ENCODE results near the gene RAB37. TPM values are rescaled to one million over a fixed set of nuclear protein-coding genes. Genes with fewer than 3 reads are reported as not detected.

RAB37 gene
- polyA plus RNA-seq, 1 experiment, result 0.12 TPM

GRCh38 chr17:74760404-74761105 is 23.5 kb downstream of the RAB37 start:
- POLR2A ChIA-PET, result no interaction called here
- Histone ChIP-seq H3K27me3 (ENCODE audit: control insufficient read depth, insufficient read depth, low read length) (no peaks in the 10 kb centered on the region), H3K36me3 (ENCODE audit: control insufficient read depth, insufficient read depth, low read length) (no peaks in the 10 kb centered on the region), H3K4me3 (ENCODE audit: low read depth, low read length) (no peak overlapping the region)
- no peak for TF ChIP-seq CTCF (IDR thresholded peaks at IDR 0.05; ENCODE audit: insufficient read depth, low read depth, low read length)
- CTCF ChIA-PET, result interaction anchor here (1.0 to 2.9 kb wide), 6 partner anchors 10 to 101 kb away, joined by 4 to 25 read pairs (median 4); partner anchors contain the start of gene NAT9
- DNase-seq (ENCODE audit: low read depth), result no peak

- CTCF ChIA-PET, result interaction anchor here (1.0 to 1.5 kb wide), 3 partner anchors 10 to 110 kb away, joined by 3 to 5 read pairs (median 4); no protein-coding TSS in a partner anchor
- Histone ChIP-seq H3K4me3 (ENCODE audit: low read depth, low read length) (no peak overlapping the region), H3K36me3 (ENCODE audit: control insufficient read depth, insufficient read depth, low read length) (no peaks in the 10 kb centered on the region), H3K27me3 (ENCODE audit: control insufficient read depth, insufficient read depth, low read length) (no peaks in the 10 kb centered on the region)
- no peak for DNase-seq (ENCODE audit: low read depth)
- TF ChIP-seq CTCF (IDR thresholded peaks at IDR 0.05; ENCODE audit: insufficient read depth, low read depth, low read length), result no peak
- POLR2A ChIA-PET, result no interaction called here
These were observed 24.4 kb downstream of the RAB37 start for GRCh38 chr17:74761419-74761818.

DNA sequence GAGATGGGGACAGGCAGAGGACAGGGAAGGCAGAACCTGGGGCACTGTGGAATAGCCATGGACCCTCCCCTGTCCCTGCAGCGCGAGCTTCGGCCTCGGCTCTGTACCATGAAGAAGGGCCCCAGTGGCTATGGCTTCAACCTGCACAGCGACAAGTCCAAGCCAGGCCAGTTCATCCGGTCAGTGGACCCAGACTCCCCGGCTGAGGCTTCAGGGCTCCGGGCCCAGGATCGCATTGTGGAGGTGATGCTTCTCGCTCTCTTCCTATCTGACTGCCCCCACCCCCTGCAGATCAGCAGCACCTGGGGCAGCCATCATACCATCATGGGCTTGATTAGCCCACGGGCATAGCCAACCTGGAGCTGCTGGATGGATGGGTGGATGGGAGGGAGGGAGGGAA is 24.9 kb downstream of the RAB37 start:
- ChIA-PET CTCF (interaction anchor here (1.4 to 1.5 kb wide), 2 partner anchors 9 to 110 kb away, joined by 3 to 5 read pairs; no protein-coding TSS in a partner anchor), POLR2A (no interaction called here)
- Histone ChIP-seq H3K4me3 (ENCODE audit: low read depth, low read length) (no peak overlapping the region), H3K27me3 (ENCODE audit: control insufficient read depth, insufficient read depth, low read length) (no peaks in the 10 kb centered on the region), H3K36me3 (ENCODE audit: control insufficient read depth, insufficient read depth, low read length) (no peaks in the 10 kb centered on the region)
- no peak for DNase-seq (ENCODE audit: low read depth)
- TF ChIP-seq CTCF (IDR thresholded peaks at IDR 0.05; ENCODE audit: insufficient read depth, low read depth, low read length), result no peak

GRCh38 chr17:74763565-74764387 is 26.7 kb downstream of the RAB37 start:
- no peak for DNase-seq (ENCODE audit: low read depth)
- Histone ChIP-seq H3K4me3 (ENCODE audit: low read depth, low read length) (no peak overlapping the region), H3K36me3 (ENCODE audit: control insufficient read depth, insufficient read depth, low read length) (no peaks in the 10 kb centered on the region), H3K27me3 (ENCODE audit: control insufficient read depth, insufficient read depth, low read length) (no peaks in the 10 kb centered on the region)
- ChIA-PET CTCF (no interaction called here), POLR2A (no interaction called here)
- TF ChIP-seq CTCF (IDR thresholded peaks at IDR 0.05; ENCODE audit: insufficient read depth, low read depth, low read length), result no peak

DNA sequence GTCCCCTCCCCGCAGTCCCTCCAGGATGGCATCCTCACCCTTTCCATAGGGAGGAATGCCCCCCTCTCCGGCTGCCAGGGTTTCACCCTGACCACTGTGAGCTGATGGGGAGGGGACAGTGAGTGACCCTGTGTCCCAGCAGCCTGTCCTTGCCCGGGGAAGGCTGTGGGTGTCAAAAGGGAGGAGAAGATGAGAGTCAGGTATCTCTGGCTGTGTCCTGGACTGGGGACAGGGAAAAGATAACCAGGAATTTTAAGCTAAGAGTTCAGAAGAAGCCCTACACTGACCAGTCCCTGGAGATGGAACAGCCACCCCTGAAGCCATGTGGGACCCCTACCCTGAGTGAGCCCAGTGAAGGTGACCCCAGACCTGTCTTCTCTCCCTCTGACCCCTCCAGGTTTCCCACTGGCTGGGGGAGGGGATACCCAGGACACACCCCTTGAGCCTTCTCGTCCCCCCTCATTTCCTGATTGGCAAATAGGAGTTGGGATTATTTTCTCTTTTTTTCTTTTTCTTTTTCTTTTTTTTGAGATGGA is 27.8 kb downstream of the RAB37 start:
- POLR2A ChIA-PET, result no interaction called here
- no peak for TF ChIP-seq CTCF (IDR thresholded peaks at IDR 0.05; ENCODE audit: insufficient read depth, low read depth, low read length)
- DNase-seq (ENCODE audit: low read depth), result no peak
- Histone ChIP-seq H3K36me3 (ENCODE audit: control insufficient read depth, insufficient read depth, low read length) (no peaks in the 10 kb centered on the region; the same call in 1 of the 2 replicates), H3K27me3 (ENCODE audit: control insufficient read depth, insufficient read depth, low read length) (no peaks in the 10 kb centered on the region), H3K4me3 (ENCODE audit: low read depth, low read length) (no peak overlapping the region)
- CTCF ChIA-PET, result no interaction called here
